OCI-LY1 (cell line): ENCODE data around the gene CIZ1.

ENCODE experiments used
- H2AFZ ChIP-seq: fragments of 200-600 bp; sonication (generic), shearing (Covaris generic); 2 replicates; pipeline ENCODE4 v1.6.0; 2014; ENCODE audit warnings: antibody characterized with exemption, mild to moderate bottlenecking, low read length
- H3F3A ChIP-seq: fragments of 200-600 bp; sonication (generic), shearing (Covaris generic); 2 replicates; pipeline ENCODE4 v1.6.0; 2014; ENCODE audit warnings: mild to moderate bottlenecking, antibody characterized with exemption, low read length, moderate library complexity; ENCODE audit not compliant: insufficient read depth
- H3K27ac ChIP-seq: fragments of 200-600 bp; sonication (generic); 2 replicates; pipeline ENCODE4 v1.5.1; 2014; ENCODE audit warnings: low read length, mixed run types, mild to moderate bottlenecking, low read depth; ENCODE audit not compliant: poor library complexity, severe bottlenecking
- H3K27me3 ChIP-seq: fragments of 200-600 bp; sonication (generic); 2 replicates; pipeline ENCODE4 v1.6.0; 2014; ENCODE audit warnings: antibody characterized with exemption, mild to moderate bottlenecking, low read length, moderate library complexity; ENCODE audit not compliant: insufficient read depth
- H3K36me3 ChIP-seq: fragments of 200-600 bp; sonication (generic); 2 replicates; pipeline ENCODE4 v1.6.1; 2014; ENCODE audit warnings: mild to moderate bottlenecking, antibody characterized with exemption, low read length, moderate library complexity, mixed read lengths; ENCODE audit not compliant: insufficient read depth
- H3K4me1 ChIP-seq: fragments of 200-600 bp; sonication (generic); 2 replicates; pipeline ENCODE4 v1.5.1; 2014; ENCODE audit warnings: mild to moderate bottlenecking, low read length, moderate library complexity; ENCODE audit not compliant: insufficient read depth, severe bottlenecking
- H3K4me2 ChIP-seq: fragments of 200-600 bp; sonication (generic), shearing (Covaris generic); 2 replicates; pipeline ENCODE4 v1.6.1; 2014; ENCODE audit warnings: low read length
- H3K4me3 ChIP-seq: fragments of 200-600 bp; sonication (generic); 2 replicates; pipeline ENCODE4 v1.5.1; 2014; ENCODE audit warnings: low read length, low read depth, mild to moderate bottlenecking, mixed read lengths; ENCODE audit not compliant: poor library complexity, severe bottlenecking
- H3K79me2 ChIP-seq: fragments of 200-600 bp; shearing (Covaris generic); 2 replicates; pipeline ENCODE4 v1.6.1; 2016; ENCODE audit warnings: mixed run types, low read length, mixed read lengths; ENCODE audit not compliant: insufficient read depth
- H3K9ac ChIP-seq: fragments of 200-600 bp; sonication (generic), shearing (Covaris generic); 2 replicates; pipeline ENCODE4 v1.6.1; 2014; ENCODE audit warnings: mild to moderate bottlenecking, low read length, mixed read lengths
- H3K9me2 ChIP-seq: fragments of 200-600 bp; sonication (generic), shearing (Covaris generic); 2 replicates; pipeline ENCODE4 v1.6.1; 2014; ENCODE audit warnings: low read depth, mild to moderate bottlenecking, low read length, mixed read lengths
- H3K9me3 ChIP-seq: fragments of 200-600 bp; shearing (Covaris generic); 2 replicates; pipeline ENCODE4 v1.6.1; 2014; ENCODE audit warnings: low read length, mixed read lengths
- H4K20me1 ChIP-seq: fragments of 200-600 bp; sonication (generic), shearing (Covaris generic); 2 replicates; pipeline ENCODE4 v1.6.0; 2016; ENCODE audit warnings: mild to moderate bottlenecking, low read length; ENCODE audit not compliant: insufficient read depth
- EZH2 ChIP-seq: fragments of 200-600 bp; sonication (generic), shearing (Covaris generic); IDR thresholded peaks from 2 replicates; pipeline ENCODE4 v1.8.0; 2017; ENCODE audit warnings: borderline replicate concordance, mixed run types, mild to moderate bottlenecking, antibody characterized with exemption, low read length, moderate library complexity, mixed read lengths
- TF ChIP-seq, protein P1 (sequence below): fragments of 200-600 bp; sonication (generic), shearing (Covaris generic); IDR thresholded peaks from 2 replicates; pipeline ENCODE4 v1.5.1; 2017; ENCODE audit warnings: mild to moderate bottlenecking, antibody characterized with exemption, low read length, moderate library complexity, mixed read lengths

The CIZ1 gene

DNA sequence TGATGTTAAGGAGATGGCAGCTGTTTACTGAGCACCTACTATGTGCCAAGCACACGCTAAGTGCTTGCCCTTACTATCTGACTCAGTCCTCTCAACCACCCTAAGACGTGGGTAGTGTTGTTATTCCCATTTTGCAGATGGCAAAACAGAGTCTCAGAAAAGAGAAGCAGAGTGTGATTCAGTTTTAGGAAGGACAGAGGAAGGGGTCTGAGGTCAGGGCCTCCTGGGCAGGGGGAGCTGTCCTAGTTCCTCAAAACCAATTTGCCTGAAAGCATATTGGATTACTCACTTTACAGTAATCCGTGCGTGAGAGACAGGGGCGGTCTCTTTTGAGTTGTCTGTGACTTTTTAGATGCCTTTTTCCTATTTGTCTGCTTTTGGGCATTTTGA is 35.0 kb upstream of the CIZ1 start:
- no peak overlapping the region for H3K27ac ChIP-seq
- no peak overlapping the region for H3K4me2 ChIP-seq
- no peaks in the 10 kb centered on the region for H3K79me2 ChIP-seq
- H2AFZ ChIP-seq = no peak overlapping the region
- H3K9me3 ChIP-seq = no peaks in the 10 kb centered on the region
- TF ChIP-seq, protein P1, sequence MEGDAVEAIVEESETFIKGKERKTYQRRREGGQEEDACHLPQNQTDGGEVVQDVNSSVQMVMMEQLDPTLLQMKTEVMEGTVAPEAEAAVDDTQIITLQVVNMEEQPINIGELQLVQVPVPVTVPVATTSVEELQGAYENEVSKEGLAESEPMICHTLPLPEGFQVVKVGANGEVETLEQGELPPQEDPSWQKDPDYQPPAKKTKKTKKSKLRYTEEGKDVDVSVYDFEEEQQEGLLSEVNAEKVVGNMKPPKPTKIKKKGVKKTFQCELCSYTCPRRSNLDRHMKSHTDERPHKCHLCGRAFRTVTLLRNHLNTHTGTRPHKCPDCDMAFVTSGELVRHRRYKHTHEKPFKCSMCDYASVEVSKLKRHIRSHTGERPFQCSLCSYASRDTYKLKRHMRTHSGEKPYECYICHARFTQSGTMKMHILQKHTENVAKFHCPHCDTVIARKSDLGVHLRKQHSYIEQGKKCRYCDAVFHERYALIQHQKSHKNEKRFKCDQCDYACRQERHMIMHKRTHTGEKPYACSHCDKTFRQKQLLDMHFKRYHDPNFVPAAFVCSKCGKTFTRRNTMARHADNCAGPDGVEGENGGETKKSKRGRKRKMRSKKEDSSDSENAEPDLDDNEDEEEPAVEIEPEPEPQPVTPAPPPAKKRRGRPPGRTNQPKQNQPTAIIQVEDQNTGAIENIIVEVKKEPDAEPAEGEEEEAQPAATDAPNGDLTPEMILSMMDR = no peak
- TF ChIP-seq EZH2 = no peak
- H3K4me1 ChIP-seq = no peaks in the 10 kb centered on the region
- H3F3A ChIP-seq = no peaks in the 10 kb centered on the region
- H3K27me3 ChIP-seq = peaks cover 9% of the 10 kb centered on the region; the same call in 1 of the 2 replicates
- H3K9me2 ChIP-seq = no peaks in the 10 kb centered on the region
- H4K20me1 ChIP-seq = no peaks in the 10 kb centered on the region
- H3K36me3 ChIP-seq = no peaks in the 10 kb centered on the region
- no peak overlapping the region for H3K4me3 ChIP-seq
- no peak overlapping the region for H3K9ac ChIP-seq

GRCh38 chr9:128225770-128226411 is 34.5 kb upstream of the CIZ1 start:
- H3K27ac ChIP-seq = no peak overlapping the region
- H3F3A ChIP-seq = no peaks in the 10 kb centered on the region
- no peak overlapping the region for H3K4me3 ChIP-seq
- H3K9me2 ChIP-seq = no peaks in the 10 kb centered on the region
- H4K20me1 ChIP-seq = no peaks in the 10 kb centered on the region
- no peak overlapping the region for H2AFZ ChIP-seq
- H3K4me2 ChIP-seq = no peak overlapping the region
- no peaks in the 10 kb centered on the region for H3K4me1 ChIP-seq
- TF ChIP-seq, protein P1 = no peak
- TF ChIP-seq EZH2 = no peak
- peaks cover 9% of the 10 kb centered on the region; the same call in 1 of the 2 replicates for H3K27me3 ChIP-seq
- H3K9ac ChIP-seq = no peak overlapping the region
- H3K79me2 ChIP-seq = no peaks in the 10 kb centered on the region
- no peaks in the 10 kb centered on the region for H3K9me3 ChIP-seq
- H3K36me3 ChIP-seq = no peaks in the 10 kb centered on the region

DNA sequence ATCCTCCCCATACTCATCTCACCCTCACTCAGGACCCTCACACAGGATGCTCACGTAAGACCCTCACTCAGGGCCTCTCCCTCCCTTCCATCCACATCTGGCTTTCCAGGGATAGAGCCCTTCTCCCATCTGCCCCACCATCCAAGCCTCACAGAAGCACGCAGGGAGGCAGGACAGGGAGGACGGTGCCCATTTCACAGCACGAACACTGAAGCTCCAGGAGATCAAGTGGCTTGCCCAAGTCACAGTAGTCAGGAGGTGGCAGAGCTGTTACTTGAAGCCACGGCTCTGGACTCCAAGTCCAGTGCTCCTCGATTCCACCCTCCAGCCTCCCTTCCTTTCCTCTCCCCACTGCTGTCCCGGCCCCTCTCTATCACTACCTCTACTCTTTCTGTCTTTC is 33.5 kb upstream of the CIZ1 start:
- H3K27ac ChIP-seq = no peak overlapping the region
- TF ChIP-seq, protein P1 = no peak
- no peak for TF ChIP-seq EZH2
- no peaks in the 10 kb centered on the region for H3K4me1 ChIP-seq
- no peak overlapping the region for H3K4me3 ChIP-seq
- no peak overlapping the region for H2AFZ ChIP-seq
- peaks cover 9% of the 10 kb centered on the region; the same call in 1 of the 2 replicates for H3K27me3 ChIP-seq
- no peaks in the 10 kb centered on the region for H4K20me1 ChIP-seq
- H3K9me2 ChIP-seq = no peaks in the 10 kb centered on the region
- H3K4me2 ChIP-seq = no peak overlapping the region
- no peaks in the 10 kb centered on the region for H3K9me3 ChIP-seq
- no peaks in the 10 kb centered on the region for H3K79me2 ChIP-seq
- H3F3A ChIP-seq = no peaks in the 10 kb centered on the region
- no peaks in the 10 kb centered on the region for H3K36me3 ChIP-seq
- H3K9ac ChIP-seq = no peak overlapping the region
